ENCODE measurements around the gene HMOX2.

The HMOX2 gene

DNA sequence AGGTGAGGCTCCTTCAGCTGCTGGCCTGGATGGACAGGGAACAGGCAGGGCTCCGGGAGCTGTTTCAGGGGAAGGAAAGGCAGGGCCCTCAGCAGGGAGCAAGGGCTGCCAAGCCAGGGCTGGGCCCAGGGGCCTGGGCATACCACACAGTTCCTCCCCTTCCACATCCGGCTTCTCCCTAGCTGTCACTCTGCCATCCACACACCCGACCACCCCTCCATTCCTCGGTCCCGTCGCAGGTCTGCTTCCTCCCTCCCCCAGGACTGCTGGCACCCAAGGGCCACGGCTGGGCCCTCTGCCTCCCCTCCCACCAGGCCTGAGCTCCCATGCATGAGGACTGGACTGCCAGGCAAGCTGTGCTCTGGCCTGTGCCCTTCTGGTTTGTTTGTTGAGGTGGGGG lies 38.4 kb downstream of the HMOX2 start:
- no peaks in the 10 kb centered on the region for H3K9me3 Mint-ChIP-seq
- no peak overlapping the region for H3K4me3 Mint-ChIP-seq
- H3K27me3 Mint-ChIP-seq (ENCODE audit: low read depth), result no peaks in the 10 kb centered on the region
- peak overlapping the region in 2 of 3 experiments; percentile 29 to 37 for H3K27ac Mint-ChIP-seq
- H3K4me1 Mint-ChIP-seq, result peaks cover 13% of the 10 kb centered on the region
- TF ChIP-seq, protein P1, sequence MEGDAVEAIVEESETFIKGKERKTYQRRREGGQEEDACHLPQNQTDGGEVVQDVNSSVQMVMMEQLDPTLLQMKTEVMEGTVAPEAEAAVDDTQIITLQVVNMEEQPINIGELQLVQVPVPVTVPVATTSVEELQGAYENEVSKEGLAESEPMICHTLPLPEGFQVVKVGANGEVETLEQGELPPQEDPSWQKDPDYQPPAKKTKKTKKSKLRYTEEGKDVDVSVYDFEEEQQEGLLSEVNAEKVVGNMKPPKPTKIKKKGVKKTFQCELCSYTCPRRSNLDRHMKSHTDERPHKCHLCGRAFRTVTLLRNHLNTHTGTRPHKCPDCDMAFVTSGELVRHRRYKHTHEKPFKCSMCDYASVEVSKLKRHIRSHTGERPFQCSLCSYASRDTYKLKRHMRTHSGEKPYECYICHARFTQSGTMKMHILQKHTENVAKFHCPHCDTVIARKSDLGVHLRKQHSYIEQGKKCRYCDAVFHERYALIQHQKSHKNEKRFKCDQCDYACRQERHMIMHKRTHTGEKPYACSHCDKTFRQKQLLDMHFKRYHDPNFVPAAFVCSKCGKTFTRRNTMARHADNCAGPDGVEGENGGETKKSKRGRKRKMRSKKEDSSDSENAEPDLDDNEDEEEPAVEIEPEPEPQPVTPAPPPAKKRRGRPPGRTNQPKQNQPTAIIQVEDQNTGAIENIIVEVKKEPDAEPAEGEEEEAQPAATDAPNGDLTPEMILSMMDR (IDR thresholded peaks at IDR 0.05; ENCODE audit: unreplicated experiment in 3 of 3), result no peak
- H3K36me3 Mint-ChIP-seq (ENCODE audit: low read depth), result peaks cover 25% of the 10 kb centered on the region

DNA sequence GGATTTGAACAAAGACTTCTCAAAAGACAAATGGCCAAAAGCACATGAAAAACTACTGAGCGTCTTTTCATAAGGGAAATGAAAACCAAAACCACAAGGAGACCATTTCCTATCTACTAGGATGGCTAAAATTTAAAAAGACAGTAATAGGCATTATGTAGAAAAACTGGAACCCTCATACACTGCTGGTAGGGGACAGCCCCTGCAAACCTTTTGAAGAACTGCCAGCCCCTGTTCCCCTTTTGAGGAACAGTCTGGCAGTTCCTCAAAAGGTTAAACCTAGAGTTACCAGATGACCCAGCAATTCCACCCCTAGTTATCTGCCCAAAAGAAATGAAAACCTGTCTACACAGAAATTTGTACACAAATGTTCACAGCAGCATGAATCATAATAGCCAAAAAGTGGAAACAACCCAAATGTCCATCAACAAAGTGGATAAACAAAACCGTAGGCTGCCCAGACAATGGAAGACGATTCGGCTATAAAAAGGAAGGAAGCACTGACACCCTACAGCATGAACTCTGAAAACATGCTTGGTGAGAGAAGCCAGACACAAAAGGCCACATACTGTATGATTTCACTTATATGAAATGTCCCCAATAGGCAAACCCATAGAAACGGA lies 39.5 kb downstream of the HMOX2 start:
- Mint-ChIP-seq H3K27me3 (ENCODE audit: low read depth) (no peaks in the 10 kb centered on the region), H3K9me3 (no peaks in the 10 kb centered on the region), H3K4me1 (peaks cover 13% of the 10 kb centered on the region)

DNA sequence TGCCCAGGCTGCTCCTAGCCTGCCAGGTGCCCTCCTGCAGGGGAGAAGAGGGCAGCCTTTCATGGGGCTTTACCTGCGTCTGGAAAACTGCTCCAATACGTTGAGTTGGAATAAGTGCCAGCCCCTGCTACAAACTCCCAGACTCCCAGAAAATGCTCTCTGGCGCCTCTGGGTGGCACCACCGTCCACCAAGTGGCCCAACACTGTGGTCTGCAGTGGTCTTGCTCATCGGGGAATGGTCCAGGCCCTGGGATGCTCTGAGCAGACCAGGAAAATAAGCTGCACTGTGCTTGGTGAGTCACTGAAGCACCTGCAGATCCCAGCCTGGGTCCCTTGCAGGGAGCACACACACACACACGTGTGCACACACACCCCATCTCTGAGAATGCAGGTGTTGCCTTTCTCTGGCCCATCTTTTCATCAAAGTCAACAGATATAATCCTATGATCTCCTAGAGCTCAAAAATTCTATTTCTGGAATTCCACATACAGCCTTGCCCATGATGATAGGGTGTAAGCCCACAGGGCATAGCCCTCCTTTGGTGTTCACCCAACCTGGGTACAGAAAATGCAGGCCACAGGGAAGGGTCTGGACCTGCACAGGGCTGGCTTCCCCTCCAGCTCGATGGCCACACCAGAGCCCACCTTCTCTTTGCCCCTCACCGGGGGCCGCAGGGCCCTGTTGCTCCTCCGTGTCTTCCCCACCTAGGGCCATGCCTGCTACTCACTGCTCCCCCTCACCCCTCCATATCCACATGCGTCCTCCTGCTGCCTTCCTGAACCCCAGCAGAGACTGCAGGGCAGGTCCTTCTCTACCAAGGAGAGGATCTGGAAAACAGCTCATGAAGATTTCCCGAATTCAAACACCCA lies 41.8 kb downstream of the HMOX2 start:
- Mint-ChIP-seq H3K27ac (no peak overlapping the region), H3K36me3 (ENCODE audit: low read depth) (peaks cover 7% of the 10 kb centered on the region), H3K4me1 (peaks cover 19% of the 10 kb centered on the region), H3K4me3 (no peak overlapping the region), H3K27me3 (ENCODE audit: low read depth) (peaks cover 4% of the 10 kb centered on the region), H3K9me3 (no peaks in the 10 kb centered on the region)
- TF ChIP-seq, protein P1 (IDR thresholded peaks at IDR 0.05; ENCODE audit: unreplicated experiment in 3 of 3), result peak; percentile 56 to 70 (median 62)

More for the DNA sequence above, 39.5 kb downstream of the HMOX2 start:
- TF ChIP-seq, protein P1 (IDR thresholded peaks at IDR 0.05; ENCODE audit: unreplicated experiment in 3 of 3), result no peak
- H3K36me3 Mint-ChIP-seq (ENCODE audit: low read depth), result peaks cover 20% of the 10 kb centered on the region
- H3K27ac Mint-ChIP-seq, result peak overlapping the region in 1 of 3 experiments; percentile 37
- no peak overlapping the region for H3K4me3 Mint-ChIP-seq

DNA sequence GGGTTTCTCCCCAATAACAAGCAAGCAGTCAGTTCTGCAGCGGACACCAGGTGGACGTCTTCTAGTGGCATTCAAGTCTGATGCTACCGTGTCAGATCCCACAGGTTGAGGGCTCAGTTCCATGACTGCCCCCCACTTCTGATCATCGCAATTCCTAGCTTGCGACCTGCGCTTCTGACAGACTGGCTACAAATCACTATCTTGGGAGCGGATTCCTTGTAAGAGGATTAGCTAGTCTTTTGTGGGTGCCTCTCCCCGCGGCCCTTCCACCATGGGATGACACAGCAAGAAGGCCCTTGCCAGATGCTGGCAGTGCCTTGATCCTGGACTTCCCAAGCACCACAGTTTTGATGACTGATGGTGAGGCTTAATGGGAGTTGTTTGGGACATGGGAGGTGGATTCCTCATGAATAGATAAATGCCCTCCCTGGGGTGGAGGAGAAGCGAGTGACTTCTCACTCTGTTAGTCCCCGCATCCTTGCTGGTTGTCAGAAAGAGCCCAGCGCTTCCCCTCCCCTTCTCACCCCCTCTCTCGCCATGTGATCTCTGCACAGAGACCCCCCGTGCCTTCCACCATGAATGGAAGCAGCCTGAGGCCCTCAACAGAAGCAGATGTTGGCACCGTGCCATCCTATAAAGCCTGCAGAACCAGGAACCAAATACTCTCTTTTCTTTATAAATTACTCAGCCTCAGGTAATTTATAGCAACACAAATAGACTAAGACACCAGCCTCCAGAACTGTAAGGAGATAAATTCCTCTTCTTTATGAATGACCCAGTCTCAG lies 43.3 kb downstream of the HMOX2 start:
- Mint-ChIP-seq H3K9me3 (no peaks in the 10 kb centered on the region), H3K4me3 (no peak overlapping the region), H3K27ac (no peak overlapping the region), H3K27me3 (ENCODE audit: low read depth) (peaks cover 4% of the 10 kb centered on the region), H3K4me1 (peaks cover 31% of the 10 kb centered on the region), H3K36me3 (ENCODE audit: low read depth) (peaks cover 11% of the 10 kb centered on the region)
- TF ChIP-seq, protein P1 (IDR thresholded peaks at IDR 0.05; ENCODE audit: unreplicated experiment in 3 of 3), result no peak

DNA sequence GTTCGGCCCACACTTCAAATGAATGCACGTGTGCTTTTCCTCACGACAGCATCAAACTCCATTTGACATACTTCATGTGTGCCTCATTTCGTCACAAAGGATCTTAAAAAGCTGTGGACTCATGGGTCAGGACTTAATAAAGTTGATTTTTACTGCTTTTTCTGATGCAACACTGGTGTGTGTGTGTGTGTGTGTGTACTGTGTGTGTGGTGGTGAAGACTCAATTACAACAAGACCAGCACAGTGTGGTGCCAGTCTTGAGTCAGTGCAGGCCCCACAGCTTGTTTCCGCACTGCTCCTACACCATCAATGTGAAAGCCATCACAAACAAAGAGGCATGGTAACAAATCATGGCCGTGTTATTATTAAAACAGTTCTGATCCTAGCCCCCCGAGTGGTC lies 44.7 kb downstream of the HMOX2 start:
- no peak overlapping the region for H3K27ac Mint-ChIP-seq
- H3K36me3 Mint-ChIP-seq (ENCODE audit: low read depth), result peaks cover 7% of the 10 kb centered on the region
- TF ChIP-seq, protein P1 (IDR thresholded peaks at IDR 0.05; ENCODE audit: unreplicated experiment in 3 of 3), result no peak
- H3K27me3 Mint-ChIP-seq (ENCODE audit: low read depth), result peaks cover 4% of the 10 kb centered on the region
- no peak overlapping the region for H3K4me3 Mint-ChIP-seq
- peaks cover 37% of the 10 kb centered on the region for H3K4me1 Mint-ChIP-seq
- H3K9me3 Mint-ChIP-seq, result no peaks in the 10 kb centered on the region
